UCSD-AML1 (cell line): ENCODE results near the gene RNF135.
"Not testable (repeated sequence)": the region's sequence is repeated elsewhere in the genome, so short reads cannot be mapped to it uniquely, and the experiment has no call there.

Source experiments
- DNase-seq: peaks from one replicate; lab custom pipeline; 2025; ENCODE audit not compliant: unreplicated experiment; lab: John Stamatoyannopoulos, UW

RNF135 gene

DNA sequence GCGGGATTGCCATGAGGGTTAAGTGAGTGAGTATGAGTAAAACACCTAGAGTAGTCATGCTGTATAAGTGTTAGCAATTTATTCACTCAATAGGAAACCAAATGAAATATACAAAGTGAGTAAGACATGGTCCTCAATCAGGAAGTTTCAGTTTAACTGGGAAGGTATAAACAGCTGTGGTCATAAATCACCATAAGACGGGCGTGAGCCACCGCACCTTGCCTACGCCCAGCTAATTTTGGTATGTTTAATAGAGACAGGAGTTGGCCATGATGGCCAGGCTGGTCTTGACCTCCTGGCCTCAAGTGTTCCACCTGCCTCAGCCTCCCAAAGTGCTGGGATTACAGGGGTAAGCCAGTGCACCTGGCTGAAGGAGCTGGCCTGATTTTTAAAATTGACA is 27.0 kb downstream of the RNF135 start:
- no peak for DNase-seq

DNA sequence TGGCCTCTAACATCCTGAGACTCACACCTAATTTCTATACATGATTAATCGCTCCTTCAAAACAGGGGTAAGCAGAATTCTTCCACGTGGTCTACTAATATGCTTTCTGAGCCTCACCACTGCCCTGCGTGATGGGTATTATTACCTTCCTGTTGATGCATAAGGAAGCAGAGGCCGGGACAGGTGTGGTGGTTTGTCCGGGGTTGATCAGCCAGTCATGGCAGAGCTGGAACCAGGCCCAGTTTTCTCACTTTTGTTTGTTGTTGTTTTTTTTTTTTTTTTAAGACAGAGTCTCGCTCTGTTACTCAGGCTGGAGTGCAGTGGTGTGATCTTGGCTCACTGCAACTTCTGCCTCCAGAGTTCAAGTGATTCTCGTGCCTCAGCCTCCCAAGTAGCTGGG is 31.2 kb downstream of the RNF135 start:
- DNase-seq: no peak

DNA sequence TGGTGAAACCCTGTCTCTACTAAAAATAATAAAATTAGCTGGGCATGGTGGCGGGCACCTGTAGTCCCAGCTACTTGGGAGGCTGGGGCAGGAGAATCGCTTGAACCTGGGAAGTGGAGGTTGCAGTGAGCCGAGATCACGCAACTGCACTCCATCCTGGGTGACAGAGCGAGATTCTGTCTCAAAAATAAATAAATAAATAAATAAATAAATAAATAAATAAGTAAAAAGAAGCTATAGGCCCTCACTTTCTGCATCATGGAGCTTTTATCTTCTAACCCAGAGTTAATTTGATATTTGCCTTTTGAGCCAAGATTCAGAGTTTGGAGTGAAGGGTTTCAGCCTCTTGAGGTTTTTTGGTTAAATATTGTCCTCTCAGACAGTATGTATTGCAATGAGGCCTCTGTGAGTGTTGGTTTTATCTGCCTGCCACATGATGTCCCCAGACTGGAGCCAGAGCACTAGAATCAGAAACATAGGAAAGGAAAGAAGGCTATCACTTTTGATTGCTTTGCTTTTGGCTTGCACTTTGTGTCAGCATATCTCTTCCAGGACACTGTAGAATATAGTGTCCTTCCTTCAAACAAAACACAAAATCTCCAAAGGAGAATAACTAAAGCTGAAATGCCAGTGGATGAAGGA is 32.5 kb downstream of the RNF135 start:
- DNase-seq: no peak

DNA sequence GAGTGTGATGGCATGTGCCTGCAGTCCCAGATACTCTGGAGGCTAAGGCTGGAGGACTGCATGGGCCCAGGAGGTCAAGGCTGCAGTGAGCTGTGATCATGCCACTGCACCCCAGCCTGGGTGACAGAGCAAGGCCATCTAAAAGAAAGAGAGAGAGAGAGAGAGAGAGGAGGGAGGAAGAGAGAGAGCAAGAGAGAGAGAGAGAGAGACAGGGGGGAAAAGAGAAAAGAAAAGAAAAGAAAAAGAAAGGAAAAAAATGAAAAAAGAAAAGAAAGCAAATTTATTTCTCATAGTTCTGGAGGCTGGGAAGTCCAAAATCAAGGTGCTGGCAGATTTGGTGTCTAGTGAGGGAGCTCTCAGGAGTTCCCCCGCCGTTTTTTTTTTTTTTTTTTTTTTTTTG is 33.3 kb downstream of the RNF135 start:
- no peak for DNase-seq

DNA sequence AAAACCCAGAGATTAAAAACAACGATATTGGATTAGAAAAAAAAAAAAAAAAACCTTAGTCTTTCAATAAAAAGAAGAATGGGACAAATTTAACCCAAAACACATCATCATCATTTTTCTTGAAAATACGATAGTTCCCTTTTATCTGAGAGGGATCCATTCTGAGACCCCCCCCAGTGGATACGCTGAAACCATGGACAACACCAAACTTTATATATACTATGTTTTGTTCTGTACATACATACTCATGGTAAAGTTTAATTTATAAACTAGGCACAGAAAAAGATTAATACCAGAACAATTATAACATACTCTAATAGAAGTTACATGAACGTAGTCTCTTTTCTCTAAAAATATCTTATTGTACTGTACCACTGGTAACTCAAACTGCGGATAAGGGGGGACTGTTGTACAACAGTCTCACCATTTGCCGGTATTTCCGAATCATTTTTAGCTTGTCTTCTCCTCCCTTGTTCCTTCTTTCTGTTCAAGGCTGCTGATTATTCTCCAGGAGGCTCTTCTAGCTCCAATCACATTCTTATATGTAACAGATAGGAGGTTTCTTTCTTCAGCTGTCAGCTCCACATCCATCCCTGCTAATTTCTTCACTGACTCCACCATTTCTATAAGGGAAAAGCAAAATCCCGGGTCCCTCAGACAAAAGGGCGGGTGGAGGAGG is 37.0 kb downstream of the RNF135 start:
- DNase-seq: no peak

DNA sequence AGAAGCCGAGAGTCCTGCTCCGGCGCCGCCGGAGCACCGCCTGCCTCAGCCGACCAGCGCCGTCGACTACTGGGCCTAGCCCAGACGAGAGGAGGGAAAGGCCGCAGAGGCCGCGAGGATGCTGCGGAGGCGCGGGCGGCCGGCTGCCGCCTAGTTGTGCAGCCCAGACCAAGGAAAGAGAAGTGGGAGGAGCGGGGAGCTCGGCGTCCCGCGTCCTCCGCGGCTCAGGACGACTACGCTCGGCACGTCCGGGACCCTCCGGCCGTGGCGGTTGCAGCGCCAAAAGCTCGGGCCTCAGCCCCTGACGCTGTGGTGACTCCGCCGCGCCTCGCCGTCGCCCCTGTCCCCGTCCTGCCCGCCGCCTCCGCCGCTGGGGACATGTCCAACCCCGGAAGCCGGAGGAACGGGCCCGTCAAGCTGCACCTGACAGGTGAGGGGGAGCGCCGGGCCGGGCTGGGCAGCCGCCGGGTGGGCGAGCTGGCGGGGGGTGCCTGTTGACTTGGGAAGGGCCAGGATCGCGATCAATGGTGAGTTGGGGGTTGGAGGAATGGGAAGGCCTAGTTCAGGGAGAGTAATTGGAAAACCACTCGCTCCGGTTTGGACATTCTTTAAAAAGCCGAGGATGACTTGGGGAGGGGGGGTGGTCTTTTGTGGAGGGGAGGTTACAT is 37.7 kb downstream of the RNF135 start:
- DNase-seq: peak; percentile 47

DNA sequence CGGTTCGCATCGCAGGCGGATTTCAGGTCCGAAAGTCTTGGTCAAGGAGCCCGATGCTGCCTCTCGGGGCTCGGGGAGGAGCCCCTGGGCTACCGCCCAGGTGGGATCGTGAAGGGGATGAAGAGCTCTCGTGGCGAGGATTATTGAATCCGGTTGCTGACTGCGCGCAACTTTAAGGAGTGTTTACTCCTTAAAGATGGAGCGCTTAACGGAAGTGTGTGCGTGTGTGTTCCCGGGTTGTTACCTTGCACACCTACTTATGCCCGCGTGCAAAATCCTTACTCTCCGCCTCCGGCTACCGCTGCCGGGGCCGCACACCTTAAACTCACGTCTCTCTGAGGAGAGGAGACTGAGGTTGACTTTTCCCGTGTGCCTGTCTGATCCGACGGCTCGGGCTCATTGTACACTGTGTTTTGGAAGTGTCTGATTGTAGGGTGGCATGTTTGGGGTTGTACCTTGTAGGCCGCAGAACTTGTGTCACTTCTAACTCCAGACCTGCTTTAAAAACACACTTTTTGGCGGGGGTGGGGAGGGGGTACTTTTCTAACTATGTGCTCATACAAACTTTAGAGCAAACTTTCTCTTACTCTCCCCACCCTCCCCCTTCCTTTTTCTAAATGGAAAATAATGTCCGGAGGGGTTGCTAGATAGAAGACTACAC is 38.3 kb downstream of the RNF135 start:
- DNase-seq: not testable (repeated sequence)

DNA sequence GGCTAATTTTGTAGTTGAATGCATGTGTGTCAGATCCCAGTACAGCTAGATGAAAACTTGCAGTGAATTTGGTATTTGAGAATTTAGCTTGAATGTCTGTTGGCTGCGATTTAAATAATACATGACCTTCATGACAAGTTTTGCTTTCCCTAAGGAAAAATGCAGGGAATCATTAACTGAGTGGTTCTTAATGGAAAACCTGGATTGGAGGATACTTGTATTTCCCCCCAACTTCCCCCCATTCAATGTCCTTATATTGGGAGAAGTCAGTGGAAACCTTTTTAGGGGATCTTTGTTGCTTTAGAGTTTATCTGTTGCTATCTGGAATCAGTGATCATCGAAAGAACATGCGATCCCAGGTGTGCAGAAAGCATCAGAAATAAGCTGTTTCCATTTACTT is 39.2 kb downstream of the RNF135 start:
- DNase-seq: not testable (repeated sequence)

DNA sequence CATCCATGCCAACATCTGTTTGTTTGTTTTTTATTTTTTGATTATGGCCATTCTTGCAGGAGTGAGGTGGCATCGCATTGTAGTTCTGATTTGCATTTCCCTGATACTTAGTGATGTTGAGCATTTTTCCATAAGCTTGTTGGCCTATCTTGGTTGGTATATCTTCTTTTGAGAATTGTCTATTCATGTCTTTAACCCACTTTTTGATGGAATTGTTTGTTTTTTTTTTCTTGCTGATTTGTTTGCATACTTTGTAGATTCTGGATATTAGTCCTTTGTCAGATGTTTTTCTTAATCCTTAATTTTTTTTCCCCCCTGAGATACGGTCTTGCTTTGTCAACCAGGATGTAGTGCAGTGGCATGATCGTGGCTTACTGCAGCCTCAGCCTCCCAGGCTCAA is 43.0 kb downstream of the RNF135 start:
- DNase-seq: no peak

DNA sequence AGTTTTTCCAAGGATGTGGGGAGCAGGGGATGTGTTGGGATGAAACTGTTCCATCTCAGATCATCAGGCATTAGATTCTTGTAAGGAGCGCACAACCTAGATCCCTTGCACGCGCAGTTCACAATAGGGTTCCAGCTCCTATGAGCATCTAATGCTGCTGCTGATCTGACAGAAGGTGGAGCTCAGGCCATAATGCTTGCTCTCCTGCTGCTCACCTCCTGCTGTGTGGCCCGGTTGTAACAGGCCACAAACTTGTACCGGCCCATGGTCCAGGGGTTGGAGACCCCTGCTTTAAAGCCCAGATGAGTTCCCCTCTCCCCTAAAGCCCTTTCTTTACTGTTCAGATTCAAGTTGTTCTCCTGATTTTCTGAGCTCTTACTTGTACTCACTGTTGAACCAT is 44.8 kb downstream of the RNF135 start:
- DNase-seq: peak; percentile 25

DNA sequence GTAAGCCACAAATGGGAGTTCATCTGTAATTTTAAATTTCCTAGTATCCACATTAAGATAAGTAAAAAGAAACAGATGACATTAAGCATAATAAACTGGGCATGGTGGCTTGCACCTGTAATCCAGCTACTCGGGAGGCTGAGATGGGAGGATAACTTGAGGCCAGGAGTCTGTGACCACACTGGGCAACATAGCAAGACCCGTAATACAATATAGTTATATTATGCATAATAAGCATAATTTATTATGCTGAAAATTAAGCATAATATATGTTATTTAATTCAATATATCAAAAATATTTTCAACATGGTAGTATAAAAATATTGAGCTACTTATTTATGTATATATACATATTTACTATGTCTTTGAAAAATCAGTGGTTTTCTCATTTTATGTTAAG is 48.2 kb downstream of the RNF135 start:
- DNase-seq: no peak

DNA sequence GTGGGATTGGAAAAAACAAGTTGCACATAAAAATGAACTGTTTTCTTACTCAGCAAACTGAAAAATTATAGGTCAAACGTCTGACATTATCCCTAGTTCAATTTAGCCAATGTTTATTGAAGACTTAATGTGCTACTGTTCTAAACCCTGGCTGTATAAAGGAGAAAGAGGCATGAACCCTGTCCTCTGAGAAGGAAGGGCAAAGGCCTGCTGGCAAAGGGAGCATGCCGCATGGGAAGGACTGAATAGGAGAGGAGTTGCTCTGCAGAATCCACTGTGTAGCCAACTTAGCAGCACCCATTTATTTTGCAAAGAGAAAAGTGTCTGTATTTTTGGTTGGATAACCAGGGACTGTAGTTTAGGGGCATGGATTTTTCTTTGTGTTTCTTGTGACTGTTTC is 52.3 kb downstream of the RNF135 start:
- DNase-seq: not testable (repeated sequence)

DNA sequence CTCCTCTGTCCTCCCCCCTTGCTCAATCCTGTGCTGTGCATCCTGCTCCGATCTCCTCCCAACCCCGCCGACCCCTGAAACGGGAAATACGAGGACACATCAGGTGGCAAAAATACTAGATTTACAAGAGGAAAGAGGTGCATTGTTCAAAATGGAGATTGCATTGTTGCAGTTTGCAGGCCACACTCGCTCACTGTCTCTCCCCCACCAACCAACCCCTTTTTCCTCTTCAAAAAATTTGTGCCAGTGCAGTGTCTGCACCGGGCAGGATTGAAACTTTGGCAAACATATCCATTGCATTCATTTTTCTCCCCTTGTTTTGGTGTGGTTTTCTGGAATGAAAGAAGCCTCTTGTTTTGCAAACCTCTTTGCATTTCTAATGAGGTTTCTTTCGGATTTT is 61.0 kb downstream of the RNF135 start:
- no peak for DNase-seq

DNA sequence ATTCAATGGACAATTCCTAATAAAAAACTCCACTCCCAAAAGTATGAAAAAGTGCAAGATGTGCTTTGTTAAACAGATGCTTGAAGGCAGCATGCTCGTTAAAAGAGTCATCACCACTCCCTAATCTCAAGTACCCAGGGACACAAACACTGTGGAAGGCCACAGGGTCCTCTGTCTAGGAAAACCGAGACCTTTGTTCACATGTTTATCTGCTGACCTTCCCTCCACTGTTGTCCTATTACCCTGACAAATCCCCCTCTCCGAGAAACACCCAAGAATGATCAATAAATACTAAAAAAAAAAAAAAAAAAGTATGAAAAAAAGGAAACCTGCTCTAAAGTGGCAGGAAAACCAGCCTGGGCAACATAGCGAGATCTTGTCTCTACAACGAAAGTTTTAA is 64.8 kb downstream of the RNF135 start:
- not testable (repeated sequence) for DNase-seq

DNA sequence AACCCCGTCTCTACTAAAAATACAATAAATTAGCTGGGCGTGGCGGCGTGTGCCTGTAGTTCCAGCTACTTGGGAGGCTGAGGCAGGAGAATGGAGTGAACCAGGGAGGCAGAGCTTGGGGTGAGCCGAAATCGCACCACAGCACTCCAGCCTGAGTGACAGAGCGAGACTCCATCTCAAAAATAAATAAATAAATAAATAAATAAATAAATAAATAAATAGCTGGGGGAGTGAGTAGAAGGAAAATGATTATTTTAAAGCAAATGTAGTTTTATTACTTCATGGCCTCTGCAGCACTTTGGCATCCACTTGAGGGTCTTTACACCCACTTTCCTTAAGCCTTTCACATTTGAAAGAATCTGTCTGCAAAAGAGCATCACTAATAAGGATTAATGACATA is 70.0 kb downstream of the RNF135 start:
- not testable (repeated sequence) for DNase-seq

DNA sequence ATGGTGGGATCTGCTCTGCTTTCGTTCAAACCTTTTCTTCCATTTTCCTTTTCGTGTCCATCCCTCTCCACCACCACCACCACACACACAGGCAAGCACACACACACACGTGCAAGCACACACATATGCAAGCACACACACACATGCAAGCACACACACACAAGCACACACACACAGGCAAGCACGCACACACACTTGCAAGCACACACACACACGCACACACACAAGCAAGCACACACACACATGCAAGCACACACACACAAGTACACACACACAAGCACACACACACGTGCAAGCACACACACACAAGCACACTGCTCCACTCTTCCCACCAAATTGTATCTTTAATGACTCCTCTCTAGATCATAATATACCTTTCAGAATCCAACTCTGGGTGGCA is 71.5 kb downstream of the RNF135 start:
- not testable (repeated sequence) for DNase-seq

DNA sequence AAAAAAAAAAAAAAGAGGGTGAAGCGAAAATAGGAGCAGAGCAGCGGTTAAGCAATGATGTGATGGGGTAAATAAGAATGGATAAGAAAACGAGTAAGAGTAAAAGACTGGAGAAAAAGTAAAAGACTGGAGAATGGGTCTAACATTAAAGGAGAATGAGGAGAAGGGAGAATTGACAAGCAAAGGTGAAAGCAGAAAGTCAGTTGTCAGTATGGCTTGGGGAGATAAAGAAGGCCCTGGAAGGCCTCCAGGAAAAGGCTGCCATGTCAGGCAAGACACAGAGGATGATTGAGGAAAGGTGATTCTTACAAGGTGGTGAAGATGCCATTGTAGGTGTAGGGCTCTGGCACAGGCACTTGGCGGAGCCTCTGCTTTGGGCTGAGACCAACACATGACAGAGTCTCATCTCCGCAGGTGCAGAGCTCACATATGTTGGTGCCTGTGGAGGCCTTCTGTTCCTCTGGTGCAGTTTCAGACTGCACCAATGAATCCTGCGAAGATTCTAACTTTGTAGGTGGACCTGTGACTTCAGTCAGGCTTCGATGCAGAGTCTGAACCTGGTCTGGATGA is 76.1 kb downstream of the RNF135 start:
- not testable (repeated sequence) for DNase-seq

DNA sequence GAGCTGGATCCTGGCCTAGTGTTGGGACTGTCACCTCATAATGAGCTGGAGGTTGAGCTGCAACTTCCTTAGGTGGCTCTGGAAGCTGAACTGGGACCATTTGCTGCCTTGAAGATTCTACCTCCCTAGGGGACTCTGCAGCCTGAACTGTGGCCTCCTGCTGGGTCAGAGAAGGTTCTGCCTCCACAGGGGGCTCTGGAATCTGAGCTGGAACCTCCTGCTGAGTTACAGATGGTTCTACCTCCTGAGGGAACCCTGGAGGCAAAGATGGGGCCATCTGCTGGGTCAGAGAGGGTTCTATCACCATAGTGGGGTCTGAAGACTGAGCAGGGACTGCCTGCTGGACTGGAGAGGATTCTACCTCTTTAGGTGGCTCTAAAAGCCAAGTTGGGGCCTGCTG is 77.3 kb downstream of the RNF135 start:
- DNase-seq: no peak

DNA sequence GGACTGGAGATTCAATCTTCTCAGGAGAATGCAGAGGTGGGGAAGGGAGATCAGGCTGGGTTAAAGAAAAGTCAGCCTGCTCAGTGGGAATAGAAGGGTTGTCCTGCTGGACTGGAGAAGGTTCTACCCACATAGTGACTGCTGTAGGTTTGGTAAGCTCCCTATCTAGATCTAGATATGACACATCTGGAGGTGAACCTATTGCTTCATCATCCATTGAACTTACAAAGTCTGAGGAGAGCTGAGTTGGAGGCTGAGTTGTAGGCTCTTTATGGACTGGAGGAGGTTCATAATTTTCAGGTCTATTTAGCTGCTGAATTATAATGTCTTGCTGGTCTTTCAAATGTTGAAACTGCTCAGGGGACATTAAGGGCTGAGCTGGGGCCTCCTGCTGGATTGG is 77.9 kb downstream of the RNF135 start:
- DNase-seq: no peak
